Transverse colon (tissue), 4 donors: Measurements from ENCODE around the gene GPC2. TPM values are rescaled to one million over a fixed set of nuclear protein-coding genes. Genes with fewer than 3 reads are reported as not detected.
"Not testable (repeated sequence)": the region's sequence is repeated elsewhere in the genome, so short reads cannot be mapped to it uniquely, and the experiment has no call there.

Experiments used
- DNase-seq: peaks from one replicate; pipeline ENCODE4 v3.0.0-alpha.2; 2019
- H3K27ac ChIP-seq, 4 donors: fragments of 200-600 bp; sonication (generic); 2 replicates each; pipeline ENCODE4 v1.5.1; 2016 to 2018; ENCODE audit warnings: inconsistent platforms in 4 of 4
- H3K27me3 ChIP-seq: fragments of 200-600 bp; sonication (generic); 2 replicates; pipeline ENCODE4 v1.5.1; 2017; ENCODE audit warnings: inconsistent platforms
- H3K36me3 ChIP-seq, 4 donors: fragments of 200-600 bp; sonication (generic); 2 replicates each; pipeline ENCODE4 v1.5.1; 2017 to 2019; ENCODE audit warnings: inconsistent platforms in 4 of 4
- H3K4me1 ChIP-seq, 4 donors: fragments of 200-600 bp; sonication (generic); 2 replicates each; pipeline ENCODE4 v1.5.1; 2017 to 2020; ENCODE audit warnings: inconsistent platforms in 4 of 4
- H3K4me3 ChIP-seq, 4 donors: fragments of 200-600 bp; sonication (generic); 1 replicate in 1 of 4; 2 replicates in 3 of 4; pipeline versions ENCODE4 v1.5.1 to v1.6.1; 2017 to 2019; ENCODE audit warnings: inconsistent platforms in 4 of 4
- H3K9me3 ChIP-seq, 2 donors: fragments of 200-600 bp; sonication (generic); 2 replicates each; pipeline ENCODE4 v1.5.1; 2017 to 2019; ENCODE audit warnings: inconsistent platforms in 2 of 2
- CTCF ChIP-seq, 5 experiments: fragments of 200-600 bp in 3 of 5; fragments of 450-650 bp in 2 of 5; sonication (generic) in 3 of 5; IDR thresholded peaks; 1 replicate in 2 of 5; 2 replicates in 3 of 5; pipeline ENCODE4 v1.5.1; 2016 to 2017; ENCODE audit warnings: antibody characterized with exemption in 5 of 5, inconsistent platforms in 3 of 5, mild to moderate bottlenecking in 2 of 5, moderate library complexity in 1 of 5
- EP300 ChIP-seq: sonication (generic); formaldehyde crosslinking; IDR thresholded peaks from one replicate; pipeline ENCODE4 v1.6.1; 2017; ENCODE audit warnings: antibody characterized with exemption, low read depth
- POLR2A ChIP-seq: fragments of 450-650 bp; IDR thresholded peaks from one replicate; pipeline ENCODE4 v1.6.1; 2016; ENCODE audit warnings: antibody characterized with exemption, mild to moderate bottlenecking, moderate library complexity
- POLR2AphosphoS5 ChIP-seq, 3 donors: sonication (generic); formaldehyde crosslinking; IDR thresholded peaks; one replicate each; pipeline ENCODE4 v1.6.1; 2016; ENCODE audit warnings: antibody characterized with exemption in 3 of 3
- WGBS, 2 donors: methylation state at CpG; one replicate each; pipeline ENCODE4 v1.1.5; 2018; ENCODE audit warnings: low coverage in 1 of 2; 5-methylcytosine and 5-hydroxymethylcytosine counted together
- in situ Hi-C, 4 donors: fragments of 200-750 bp; cut with MboI; loops; one replicate each; pipeline versions ENCODE4 v1.15.0 to v1.15.1; 2017; ENCODE audit warnings: low sequenced_read_pairs in 3 of 4, low pct_ligation_motif_present in 1 of 4, low pct_unique_long_range_greater_than_20kb in 1 of 4
- intact Hi-C: fragments of 100-400 bp; cut with DNase I; formaldehyde crosslinking; loops from one replicate; pipeline ENCODE4 v1.15.1; 2023; ENCODE audit warnings: low total_unique reads
- total RNA-seq, 4 donors: library from RNA; depleted of rRNA; stranded (reverse); fragments of >200 nt; gene quantifications; one replicate each; pipeline ENCODE4 v1.1.0, GENCODE V29; 2016

Gene GPC2
- total RNA-seq, 4 donors from 2014 or later = 3.5 to 17.2 (median 12.5) TPM; not detected in 1

- Histone ChIP-seq H3K4me3 (no peak overlapping the region), H3K36me3 (no peaks in the 10 kb centered on the region), H3K27ac (no peak overlapping the region), H3K27me3 (no peaks in the 10 kb centered on the region), H3K9me3 (no peaks in the 10 kb centered on the region), H3K4me1 (peaks cover 0 to 40% (median 15%) of the 10 kb centered on the region in 4 donors)
- DNase-seq = no peak
- intact Hi-C loops (no loop called here), in situ Hi-C loops (no loop called here)
- WGBS, 2 donors = 96 to 100% methylated on average over 2 of the region's 2 CpGs
- TF ChIP-seq CTCF (IDR thresholded peaks at IDR 0.05) (no peak), EP300 (no peak), POLR2AphosphoS5 (IDR thresholded peaks at IDR 0.05) (no peak), POLR2A (no peak)
These were observed 29.9 kb downstream of the GPC2 start for GRCh38 chr7:100147278-100147677.

GRCh38 chr7:100146350-100146749 is 30.8 kb downstream of the GPC2 start:
- H3K36me3 ChIP-seq, H3K27me3 ChIP-seq, H3K27ac ChIP-seq, H3K4me3 ChIP-seq, intact Hi-C loops, DNase-seq, H3K9me3 ChIP-seq, in situ Hi-C loops: not testable (repeated sequence)
- WGBS, 2 donors = 80 to 95% methylated on average over 4 of the region's 4 CpGs
- peaks cover 0 to 38% (median 17%) of the 10 kb centered on the region in 4 donors for H3K4me1 ChIP-seq

- Histone ChIP-seq H3K27me3 (no peaks in the 10 kb centered on the region), H3K9me3 (no peaks in the 10 kb centered on the region), H3K4me1 (peaks cover 0 to 21% (median 8%) of the 10 kb centered on the region in 4 donors), H3K27ac (peak overlapping the region in 3 of 4 donors; percentile 70 to 78 (median 78)), H3K4me3 (no peak overlapping the region), H3K36me3 (no peaks in the 10 kb centered on the region)
- TF ChIP-seq POLR2A (no peak), POLR2AphosphoS5 (IDR thresholded peaks at IDR 0.05) (no peak), CTCF (IDR thresholded peaks at IDR 0.05) (no peak), EP300 (no peak)
- WGBS, 2 donors = 83 to 86% methylated on average over 1 to 3 of the region's 3 CpGs
- intact Hi-C loops = no loop called here
- no peak for DNase-seq
- in situ Hi-C loops = no loop called here
These were observed 34.7 kb downstream of the GPC2 start for GRCh38 chr7:100142461-100142860.

DNA sequence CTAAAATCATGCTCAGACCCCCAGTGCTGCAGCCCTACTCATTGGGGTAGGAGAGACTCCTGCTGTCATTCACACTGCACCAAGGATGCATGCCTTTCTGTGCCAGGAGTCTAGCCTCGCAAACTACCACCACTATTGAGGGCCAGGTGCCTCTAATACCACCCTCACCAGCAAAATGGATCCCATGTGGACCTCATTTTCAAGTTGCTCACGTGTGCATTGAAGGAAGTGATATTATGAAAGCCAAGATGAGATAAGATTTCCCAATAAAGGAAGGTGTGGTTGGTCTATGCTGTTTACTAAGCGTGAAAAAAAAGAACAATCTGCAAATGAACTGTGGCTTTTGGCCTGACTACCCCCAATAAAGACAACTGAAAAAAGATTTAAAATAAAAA is 35.6 kb downstream of the GPC2 start:
- peak overlapping the region; percentile 70 to 78 (median 75) for H3K27ac ChIP-seq
- in situ Hi-C loops = no loop called here
- WGBS, 2 donors = 42 to 67% methylated on average over 1 to 3 of the region's 3 CpGs

More for the DNA sequence above, 35.6 kb downstream of the GPC2 start:
- H3K9me3 ChIP-seq = no peaks in the 10 kb centered on the region
- H3K4me3 ChIP-seq = no peak overlapping the region
- H3K4me1 ChIP-seq = peaks cover 0 to 21% (median 8%) of the 10 kb centered on the region in 4 donors
- TF ChIP-seq EP300 (peak; percentile 65), POLR2AphosphoS5 (IDR thresholded peaks at IDR 0.05) (peak in 2 of 3 donors; percentile 48 to 57), CTCF (IDR thresholded peaks at IDR 0.05) (no peak), POLR2A (no peak)
- DNase-seq = no peak
- no peaks in the 10 kb centered on the region for H3K36me3 ChIP-seq
- no peaks in the 10 kb centered on the region for H3K27me3 ChIP-seq
- intact Hi-C loops = no loop called here
